Endothelial cell (in vitro differentiated cells): Measurements from ENCODE around the gene B3GNT9. TPM values are rescaled to one million over a fixed set of nuclear protein-coding genes. Genes with fewer than 3 reads are reported as not detected.

ENCODE experiments used
- DNase-seq: peaks from one replicate; pipeline ENCODE4 v3.0.0; 2021; ENCODE audit warnings: low spot score
- H3K27ac Mint-ChIP-seq: one replicate; pipeline ENCODE4 v1.8.0; 2021; ENCODE audit warnings: mixed read lengths, inconsistent platforms; ENCODE audit not compliant: unreplicated experiment
- H3K27me3 Mint-ChIP-seq: one replicate; pipeline ENCODE4 v1.8.0; 2021; ENCODE audit warnings: mild to moderate bottlenecking, moderate library complexity, mixed read lengths, inconsistent platforms; ENCODE audit not compliant: unreplicated experiment
- H3K36me3 Mint-ChIP-seq: one replicate; pipeline ENCODE4 v1.8.0; 2021; ENCODE audit warnings: mild to moderate bottlenecking, low read depth, mixed read lengths, inconsistent platforms; ENCODE audit not compliant: unreplicated experiment
- H3K4me1 Mint-ChIP-seq: one replicate; pipeline ENCODE4 v1.8.0; 2021; ENCODE audit warnings: mild to moderate bottlenecking, mixed read lengths, inconsistent platforms; ENCODE audit not compliant: unreplicated experiment
- H3K4me3 Mint-ChIP-seq: one replicate; pipeline ENCODE4 v1.8.0; 2021; ENCODE audit warnings: mild to moderate bottlenecking, mixed read lengths, inconsistent platforms; ENCODE audit not compliant: unreplicated experiment
- H3K9me3 Mint-ChIP-seq: one replicate; pipeline ENCODE4 v1.8.0; 2021; ENCODE audit warnings: mixed read lengths, inconsistent platforms; ENCODE audit not compliant: unreplicated experiment
- CTCF ChIP-seq: fragments of 200-600 bp; sonication (generic); IDR thresholded peaks from one replicate; pipeline ENCODE4 v1.5.0; 2021; ENCODE audit warnings: antibody characterized with exemption; ENCODE audit not compliant: unreplicated experiment
- total RNA-seq: library from RNA; stranded (reverse); fragmentation: NEBNext Ultra II Directional; extraction: Animal tissue kit (Norgen Biotek cat#: 25700); gene quantifications from one replicate; pipeline ENCODE4 v1.2.1, GENCODE V29; 2021; ENCODE audit not compliant: unreplicated experiment

Gene B3GNT9
- total RNA-seq, 1 donor from 2014 or later = 1.5 TPM

- H3K4me3 Mint-ChIP-seq = no peak overlapping the region
- peaks cover 8% of the 10 kb centered on the region for H3K36me3 Mint-ChIP-seq
- TF ChIP-seq CTCF = no peak
- peaks cover 18% of the 10 kb centered on the region for H3K4me1 Mint-ChIP-seq
- no peak overlapping the region for H3K27ac Mint-ChIP-seq
- no peak for DNase-seq
- peaks cover 5% of the 10 kb centered on the region for H3K27me3 Mint-ChIP-seq
- H3K9me3 Mint-ChIP-seq = no peaks in the 10 kb centered on the region
Observed at GRCh38 chr16:67115639-67116038, 35.2 kb downstream of the B3GNT9 start.

DNA sequence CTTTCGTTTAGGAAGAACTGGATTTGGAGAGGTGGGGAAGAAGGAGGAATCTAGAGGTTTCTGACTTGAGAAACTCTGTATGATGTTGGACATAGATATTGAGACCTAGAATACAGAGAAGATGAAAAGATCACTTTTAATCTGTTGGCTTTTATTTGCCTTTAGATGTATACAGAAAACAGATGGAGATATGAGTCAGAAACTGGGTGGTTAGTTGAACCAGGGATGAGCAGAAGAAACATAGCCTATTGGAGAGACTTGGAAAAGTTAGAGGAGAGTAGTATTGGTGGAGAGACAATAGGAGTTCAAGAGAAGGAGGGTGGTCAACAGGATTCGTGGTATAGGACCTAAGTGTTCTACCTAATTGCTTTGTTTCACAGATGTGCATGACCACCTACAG lies 36.0 kb downstream of the B3GNT9 start:
- H3K4me1 Mint-ChIP-seq = peaks cover 24% of the 10 kb centered on the region
- no peak for DNase-seq
- H3K36me3 Mint-ChIP-seq = peaks cover 3% of the 10 kb centered on the region
- H3K4me3 Mint-ChIP-seq = no peak overlapping the region
- no peak for TF ChIP-seq CTCF
- peaks cover 10% of the 10 kb centered on the region for H3K27me3 Mint-ChIP-seq
- no peak overlapping the region for H3K27ac Mint-ChIP-seq
- H3K9me3 Mint-ChIP-seq = no peaks in the 10 kb centered on the region

DNA sequence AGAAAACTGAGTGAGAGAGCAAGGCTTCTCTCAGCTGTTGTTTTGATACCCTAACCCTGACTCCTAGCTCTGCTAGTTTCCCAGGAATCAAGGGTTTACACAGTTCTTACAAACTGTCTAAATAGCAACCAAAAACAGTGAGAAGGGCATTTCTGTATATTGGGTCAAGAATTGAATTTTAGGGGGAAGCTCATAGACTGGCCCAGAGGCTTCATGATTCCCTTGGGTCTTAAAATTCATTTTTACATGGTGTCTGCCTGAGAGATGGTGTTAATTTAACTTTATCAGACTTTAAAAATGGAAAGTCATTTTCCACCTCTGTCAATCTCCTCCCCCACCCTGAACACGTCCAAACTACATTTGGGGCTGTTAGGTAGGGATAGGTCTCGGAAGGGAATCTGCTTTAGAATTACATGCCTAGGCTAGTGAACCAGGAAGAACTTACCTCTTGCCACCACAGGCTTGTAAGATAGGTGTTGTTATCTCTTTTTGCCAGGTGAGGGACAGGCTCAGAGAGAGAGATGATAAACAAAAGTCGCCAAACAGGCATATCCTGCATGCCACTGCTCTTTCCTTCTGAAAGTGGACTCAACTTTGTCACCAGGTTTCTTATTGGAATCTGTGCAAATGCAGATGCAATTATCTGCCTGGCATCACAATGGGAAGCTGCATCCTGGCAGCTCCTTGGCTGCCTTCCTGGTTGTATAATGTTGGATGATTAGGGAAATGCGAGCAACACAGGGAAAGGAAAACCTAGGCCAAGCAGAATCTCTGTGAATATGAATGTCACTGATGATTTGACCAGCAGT lies 38.0 kb downstream of the B3GNT9 start:
- H3K27ac Mint-ChIP-seq = peak overlapping the region; percentile 68
- no peaks in the 10 kb centered on the region for H3K36me3 Mint-ChIP-seq
- DNase-seq = no peak
- peaks cover 14% of the 10 kb centered on the region for H3K27me3 Mint-ChIP-seq
- no peak overlapping the region for H3K4me3 Mint-ChIP-seq
- TF ChIP-seq CTCF = no peak
- H3K4me1 Mint-ChIP-seq = peaks cover 28% of the 10 kb centered on the region
- no peaks in the 10 kb centered on the region for H3K9me3 Mint-ChIP-seq

- Mint-ChIP-seq H3K9me3 (no peaks in the 10 kb centered on the region), H3K36me3 (no peaks in the 10 kb centered on the region), H3K4me1 (peaks cover 28% of the 10 kb centered on the region), H3K4me3 (no peak overlapping the region), H3K27me3 (peaks cover 14% of the 10 kb centered on the region), H3K27ac (peak overlapping the region; percentile 16)
- no peak for TF ChIP-seq CTCF
- no peak for DNase-seq
Observed at GRCh38 chr16:67111951-67112444, 38.8 kb downstream of the B3GNT9 start.

DNA sequence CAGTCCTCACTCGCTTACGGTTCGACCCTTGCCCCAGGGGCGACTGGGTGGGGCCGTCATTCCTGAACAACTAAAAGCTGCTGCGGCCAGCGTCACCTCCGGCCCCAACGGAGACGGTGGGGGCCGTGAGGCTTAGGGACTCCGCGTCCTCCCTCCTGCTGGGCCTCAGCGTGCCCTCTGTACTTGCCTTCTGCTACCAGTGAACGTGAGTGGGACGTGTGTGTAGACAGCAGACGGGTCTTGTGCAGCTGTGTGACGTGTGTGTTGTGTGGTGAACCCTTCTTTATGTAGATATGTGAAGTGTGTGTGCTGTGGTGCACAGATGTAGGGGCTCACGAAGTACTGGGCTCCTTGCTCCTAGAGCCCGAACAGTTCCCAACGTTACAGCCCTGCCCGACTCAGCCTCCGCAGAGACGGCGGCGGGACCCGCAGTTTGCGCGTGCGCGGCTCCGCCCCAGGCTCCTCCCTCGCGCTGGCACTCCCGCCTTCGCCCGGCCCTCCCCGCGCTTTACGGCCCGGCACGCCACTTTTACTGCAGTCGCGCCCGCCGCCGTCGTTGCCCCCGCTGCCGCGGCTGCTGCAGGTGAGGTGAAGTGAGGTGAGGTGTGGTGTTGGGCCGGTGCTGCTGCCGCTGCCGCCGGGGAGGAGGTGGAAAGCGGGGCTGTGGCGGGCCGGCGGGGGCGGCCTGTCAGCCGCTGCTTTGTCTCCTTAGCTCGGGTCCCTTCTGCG lies 41.2 kb downstream of the B3GNT9 start, which contains the start of gene PHAF1:
TSS of gene PHAF1 (plus strand) at position 535 of the 729 bp plus-strand sequence. CDS start 235 bp downstream, outside the sequence.
- H3K27me3 Mint-ChIP-seq = peaks cover 11% of the 10 kb centered on the region
- peaks cover 28% of the 10 kb centered on the region for H3K4me1 Mint-ChIP-seq
- no peak for TF ChIP-seq CTCF
- H3K36me3 Mint-ChIP-seq = no peaks in the 10 kb centered on the region
- peak; percentile 97 for DNase-seq
- H3K9me3 Mint-ChIP-seq = no peaks in the 10 kb centered on the region
- H3K27ac Mint-ChIP-seq = peak within 1 kb of the TSS; percentile 81
- H3K4me3 Mint-ChIP-seq = peak within 1 kb of the TSS; percentile 99
